ENCODE measurements around the gene PTHLH.

Gene PTHLH

DNA sequence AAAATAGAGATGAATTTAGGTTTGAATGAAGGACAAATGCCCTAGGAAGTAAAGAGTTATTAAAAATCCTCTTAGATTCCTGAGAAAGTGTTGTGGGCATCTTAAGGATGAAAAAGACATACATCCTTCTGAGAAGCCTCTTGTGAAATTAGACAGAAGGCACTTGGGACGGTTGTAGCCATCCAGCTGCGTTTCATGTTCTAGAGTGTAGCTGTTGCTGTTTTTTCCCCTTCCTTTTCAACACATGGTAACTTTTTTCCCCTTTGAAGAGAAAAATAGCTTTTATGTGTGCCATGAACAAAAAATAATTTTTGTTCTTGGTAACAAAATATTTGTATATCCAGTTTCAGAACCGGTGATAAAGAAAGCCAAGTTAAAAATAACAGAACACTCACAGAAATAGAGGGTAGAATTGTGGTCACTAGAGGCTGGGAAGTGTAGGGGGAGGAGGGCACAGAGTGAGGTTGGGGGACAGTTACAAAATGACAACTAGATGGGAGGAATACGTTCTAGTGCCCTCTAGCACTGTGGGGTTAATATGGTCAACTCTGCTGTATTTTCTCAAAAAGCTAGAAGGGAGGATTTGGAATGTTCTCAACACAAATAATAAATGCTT lies 58.4 kb downstream of the PTHLH start:
- Histone ChIP-seq H3K4me3 (ENCODE audit: low read depth, low read length) (no peak overlapping the region), H3K27me3 (ENCODE audit: control insufficient read depth, insufficient read depth, low read length) (no peaks in the 10 kb centered on the region), H3K4me1 (ENCODE audit: control insufficient read depth, insufficient read depth, low read length) (no peaks in the 10 kb centered on the region), H3K27ac (ENCODE audit: low read depth, low read length) (no peak overlapping the region), H3K36me3 (ENCODE audit: control insufficient read depth, insufficient read depth, low read length) (no peaks in the 10 kb centered on the region), H3K9ac (ENCODE audit: low read depth, low read length) (no peak overlapping the region), H3K9me3 (ENCODE audit: control insufficient read depth, insufficient read depth, low read length) (no peaks in the 10 kb centered on the region)

GRCh38 chr12:27911397-27911796 lies 61.1 kb downstream of the PTHLH start:
- H3K9ac ChIP-seq (ENCODE audit: low read depth, low read length) = no peak overlapping the region
- H3K27ac ChIP-seq (ENCODE audit: low read depth, low read length) = no peak overlapping the region
- no peaks in the 10 kb centered on the region for H3K27me3 ChIP-seq (ENCODE audit: control insufficient read depth, insufficient read depth, low read length)
- H3K36me3 ChIP-seq (ENCODE audit: control insufficient read depth, insufficient read depth, low read length) = no peaks in the 10 kb centered on the region
- peaks cover 3% of the 10 kb centered on the region; the same call in 1 of the 2 replicates for H3K9me3 ChIP-seq (ENCODE audit: control insufficient read depth, insufficient read depth, low read length)
- no peak overlapping the region for H3K4me3 ChIP-seq (ENCODE audit: low read depth, low read length)
- H3K4me1 ChIP-seq (ENCODE audit: control insufficient read depth, insufficient read depth, low read length) = peaks cover 10% of the 10 kb centered on the region

Data from HUES48 (cell line).